IPS-20b (cell line): ENCODE data around the gene ZBTB7B.
A peak's percentile ranks its signal among the peaks of the same experiment; 100 is the strongest.
"Not testable (repeated sequence)": the region's sequence is repeated elsewhere in the genome, so short reads cannot be mapped to it uniquely, and the experiment has no call there.

ENCODE experiments used
- H3K27ac ChIP-seq: one replicate; pipeline ENCODE4 v1.5.1; 2013; ENCODE audit warnings: low read length
- H3K27me3 ChIP-seq: 2 replicates; pipeline ENCODE4 v1.6.1; 2013; ENCODE audit warnings: mild to moderate bottlenecking, low read length, inconsistent platforms; ENCODE audit not compliant: insufficient read depth
- H3K36me3 ChIP-seq: 2 replicates; pipeline ENCODE4 v1.6.1; 2013; ENCODE audit warnings: low read depth, mild to moderate bottlenecking, inconsistent platforms, low read length, moderate library complexity; ENCODE audit not compliant: insufficient read depth
- H3K4me1 ChIP-seq: 2 replicates; pipeline ENCODE4 v1.6.1; 2013; ENCODE audit warnings: mild to moderate bottlenecking, control low read depth, inconsistent platforms, low read length, moderate library complexity; ENCODE audit not compliant: insufficient read depth
- H3K4me3 ChIP-seq: 2 replicates; pipeline ENCODE4 v1.5.1; 2013; ENCODE audit warnings: mild to moderate bottlenecking, low read length, inconsistent platforms
- H3K9ac ChIP-seq: 2 replicates; pipeline ENCODE4 v1.6.1; 2013; ENCODE audit warnings: low read depth, mild to moderate bottlenecking, inconsistent platforms, low read length, moderate library complexity
- H3K9me3 ChIP-seq: 2 replicates; pipeline ENCODE4 v1.6.1; 2013; ENCODE audit warnings: mild to moderate bottlenecking, low read depth, low read length, inconsistent platforms; ENCODE audit not compliant: insufficient read depth

The ZBTB7B gene

GRCh38 chr1:154978360-154978759 lies 24.2 kb upstream of the ZBTB7B start:
- H3K27ac ChIP-seq: no peak overlapping the region
- no peak overlapping the region for H3K9ac ChIP-seq
- no peaks in the 10 kb centered on the region for H3K27me3 ChIP-seq
- no peaks in the 10 kb centered on the region for H3K9me3 ChIP-seq
- peaks cover 34% of the 10 kb centered on the region for H3K36me3 ChIP-seq
- H3K4me1 ChIP-seq: peaks cover 11% of the 10 kb centered on the region; the same call in 1 of the 2 replicates
- no peak overlapping the region for H3K4me3 ChIP-seq

- H3K36me3 ChIP-seq: peaks cover 53% of the 10 kb centered on the region
- H3K9ac ChIP-seq: peak overlapping the region; percentile 96
- H3K4me1 ChIP-seq: peaks cover 6% of the 10 kb centered on the region; the same call in 1 of the 2 replicates
- H3K9me3 ChIP-seq: no peaks in the 10 kb centered on the region
- H3K4me3 ChIP-seq: peak overlapping the region; percentile 91
- no peaks in the 10 kb centered on the region for H3K27me3 ChIP-seq
- peak overlapping the region; percentile 80 for H3K27ac ChIP-seq
Observed at GRCh38 chr1:154982341-154982740, 20.3 kb upstream of the ZBTB7B start.

GRCh38 chr1:154982897-154983648 lies 19.5 kb upstream of the ZBTB7B start, which contains the start of gene FLAD1:
TSS of gene FLAD1 (plus strand) at chr1:154983344. CDS start at chr1:154983695, 351 bp downstream.
- no peaks in the 10 kb centered on the region for H3K27me3 ChIP-seq
- H3K4me1 ChIP-seq: peaks cover 6% of the 10 kb centered on the region; the same call in 1 of the 2 replicates
- H3K9me3 ChIP-seq: no peaks in the 10 kb centered on the region
- H3K9ac ChIP-seq: peak within 1 kb of the TSS; percentile 96
- H3K36me3 ChIP-seq: peaks cover 53% of the 10 kb centered on the region
- peak within 1 kb of the TSS; percentile 91 for H3K4me3 ChIP-seq
- H3K27ac ChIP-seq: peak within 1 kb of the TSS; percentile 80

GRCh38 chr1:154983776-154984466 lies 18.7 kb upstream of the ZBTB7B start:
- Histone ChIP-seq H3K27ac (peak overlapping the region; percentile 62), H3K9ac (peak overlapping the region; percentile 96), H3K27me3 (no peaks in the 10 kb centered on the region), H3K4me3 (peak overlapping the region; percentile 91), H3K9me3 (no peaks in the 10 kb centered on the region), H3K4me1 (peaks cover 6% of the 10 kb centered on the region; the same call in 1 of the 2 replicates), H3K36me3 (peaks cover 54% of the 10 kb centered on the region)

GRCh38 chr1:154986736-154987135 lies 15.9 kb upstream of the ZBTB7B start:
- H3K36me3 ChIP-seq: peaks cover 62% of the 10 kb centered on the region
- H3K4me3 ChIP-seq, H3K4me1 ChIP-seq, H3K9ac ChIP-seq, H3K27ac ChIP-seq, H3K9me3 ChIP-seq, H3K27me3 ChIP-seq: not testable (repeated sequence)

- peaks cover 63% of the 10 kb centered on the region for H3K36me3 ChIP-seq
- H3K27me3 ChIP-seq: no peaks in the 10 kb centered on the region
- H3K9ac ChIP-seq: no peak overlapping the region
- H3K4me1 ChIP-seq: peaks cover 4% of the 10 kb centered on the region; the same call in 1 of the 2 replicates
- H3K27ac ChIP-seq: no peak overlapping the region
- no peak overlapping the region for H3K4me3 ChIP-seq
- no peaks in the 10 kb centered on the region for H3K9me3 ChIP-seq
Observed at GRCh38 chr1:154987326-154987725, 15.3 kb upstream of the ZBTB7B start.

GRCh38 chr1:154988058-154988954 lies 14.3 kb upstream of the ZBTB7B start:
- H3K27me3 ChIP-seq: no peaks in the 10 kb centered on the region
- peaks cover 63% of the 10 kb centered on the region for H3K36me3 ChIP-seq
- H3K27ac ChIP-seq: no peak overlapping the region
- no peak overlapping the region for H3K4me3 ChIP-seq
- no peaks in the 10 kb centered on the region for H3K9me3 ChIP-seq
- no peaks in the 10 kb centered on the region for H3K4me1 ChIP-seq
- H3K9ac ChIP-seq: no peak overlapping the region

GRCh38 chr1:154989195-154989860 lies 13.3 kb upstream of the ZBTB7B start:
- Histone ChIP-seq H3K4me1 (no peaks in the 10 kb centered on the region), H3K9ac (no peak overlapping the region), H3K4me3 (no peak overlapping the region), H3K27ac (no peak overlapping the region), H3K27me3 (no peaks in the 10 kb centered on the region), H3K36me3 (peaks cover 63% of the 10 kb centered on the region), H3K9me3 (no peaks in the 10 kb centered on the region)

GRCh38 chr1:154990276-154990675 lies 12.3 kb upstream of the ZBTB7B start:
- Histone ChIP-seq H3K27me3 (no peaks in the 10 kb centered on the region), H3K9me3 (no peaks in the 10 kb centered on the region), H3K27ac (no peak overlapping the region), H3K4me1 (no peaks in the 10 kb centered on the region), H3K36me3 (peaks cover 61% of the 10 kb centered on the region), H3K9ac (no peak overlapping the region), H3K4me3 (no peak overlapping the region)

GRCh38 chr1:154992721-154993571 lies 9.7 kb upstream of the ZBTB7B start:
- Histone ChIP-seq H3K27ac (no peak overlapping the region), H3K4me1 (no peaks in the 10 kb centered on the region), H3K4me3 (no peak overlapping the region), H3K36me3 (peaks cover 36% of the 10 kb centered on the region), H3K9me3 (no peaks in the 10 kb centered on the region), H3K27me3 (no peaks in the 10 kb centered on the region), H3K9ac (no peak overlapping the region)
